ENCODE results near the gene CFAP44.
A peak's percentile ranks its signal among the peaks of the same experiment; 100 is the strongest.
"Not testable (repeated sequence)": the region's sequence is repeated elsewhere in the genome, so short reads cannot be mapped to it uniquely, and the experiment has no call there.

Gene CFAP44

GRCh38 chr3:113441051-113441770, at the start of gene CFAP44:
CFAP44 (minus strand) TSS chr3:113441493; CDS start chr3:113433664, 7,829 bp downstream.
- intact Hi-C loops (cut with DNase I) = no loop called here
- peak; percentile 50 to 92 (median 82) for DNase-seq

- intact Hi-C loops (cut with DNase I) = no loop called here
- DNase-seq = no peak
These were observed 43.9 kb upstream of the CFAP44 start for GRCh38 chr3:113485161-113485609.

GRCh38 chr3:113468539-113468938, 27.2 kb upstream of the CFAP44 start:
- intact Hi-C loops (cut with DNase I) = no loop called here
- DNase-seq = no peak

GRCh38 chr3:113461488-113461887, 20.2 kb upstream of the CFAP44 start:
- intact Hi-C loops (cut with DNase I) = no loop called here
- no peak for DNase-seq

GRCh38 chr3:113458554-113458953, 17.3 kb upstream of the CFAP44 start:
- intact Hi-C loops (cut with DNase I); DNase-seq: not testable (repeated sequence)

GRCh38 chr3:113455446-113455845, 14.2 kb upstream of the CFAP44 start:
- intact Hi-C loops (cut with DNase I) = no loop called here
- no peak for DNase-seq

GRCh38 chr3:113454630-113455029, 13.3 kb upstream of the CFAP44 start:
- intact Hi-C loops (cut with DNase I) = no loop called here

GRCh38 chr3:113454057-113454456, 12.8 kb upstream of the CFAP44 start:
- intact Hi-C loops (cut with DNase I) = no loop called here
- DNase-seq = no peak

More at GRCh38 chr3:113454630-113455029, 13.3 kb upstream of the CFAP44 start:
- no peak for DNase-seq

GRCh38 chr3:113450911-113451310, 9.6 kb upstream of the CFAP44 start:
- intact Hi-C loops (cut with DNase I) = no loop called here
- no peak for DNase-seq

GRCh38 chr3:113439606-113440005, 1.7 kb downstream of the CFAP44 start:
- no peak for DNase-seq
- intact Hi-C loops (cut with DNase I) = no loop called here

GRCh38 chr3:113438224-113438623, 3.1 kb downstream of the CFAP44 start:
- no peak for DNase-seq
- intact Hi-C loops (cut with DNase I) = no loop called here

- no peak for DNase-seq
These were observed 3.9 kb downstream of the CFAP44 start for GRCh38 chr3:113437411-113437810.

GRCh38 chr3:113436809-113437208, 4.5 kb downstream of the CFAP44 start:
- intact Hi-C loops (cut with DNase I) = no loop called here
- no peak for DNase-seq

More at GRCh38 chr3:113437411-113437810, 3.9 kb downstream of the CFAP44 start:
- intact Hi-C loops (cut with DNase I) = no loop called here

GRCh38 chr3:113431811-113432210, 9.5 kb downstream of the CFAP44 start:
- DNase-seq = no peak
- intact Hi-C loops (cut with DNase I) = no loop called here

- intact Hi-C loops (cut with DNase I) = no loop called here
- no peak for DNase-seq
These were observed 12.7 kb downstream of the CFAP44 start for GRCh38 chr3:113428581-113428980.

GRCh38 chr3:113423699-113424098, 17.6 kb downstream of the CFAP44 start:
- intact Hi-C loops (cut with DNase I) = no loop called here
- DNase-seq = no peak

GRCh38 chr3:113421082-113421481, 20.2 kb downstream of the CFAP44 start:
- DNase-seq = no peak
- intact Hi-C loops (cut with DNase I) = no loop called here

GRCh38 chr3:113409676-113410075, 31.6 kb downstream of the CFAP44 start:
- intact Hi-C loops (cut with DNase I) = no loop called here
- DNase-seq = no peak

GRCh38 chr3:113405180-113405579, 36.1 kb downstream of the CFAP44 start:
- intact Hi-C loops (cut with DNase I) = no loop called here
- no peak for DNase-seq

- intact Hi-C loops (cut with DNase I) = no loop called here
- DNase-seq = no peak
These were observed 36.7 kb downstream of the CFAP44 start for GRCh38 chr3:113404637-113405036.

Data from head of caudate nucleus (tissue), 42 donors.